Parathyroid adenoma (tissue), 2 donors: ENCODE results near the gene SATB2.

ENCODE experiments used
- H2AFZ ChIP-seq: fragments of 300-600 bp; sonication (generic); one replicate; pipeline ENCODE4 v1.7.0; 2017; ENCODE audit warnings: antibody characterized with exemption, mild to moderate bottlenecking
- H3K27ac ChIP-seq: fragments of 300-600 bp; sonication (generic); one replicate; pipeline ENCODE4 v1.7.0; 2017
- H3K27me3 ChIP-seq: fragments of 300-600 bp; sonication (generic); one replicate; pipeline ENCODE4 v1.7.0; 2017; ENCODE audit warnings: low read length; ENCODE audit not compliant: control insufficient read depth, insufficient read depth
- H3K36me3 ChIP-seq: fragments of 300-600 bp; sonication (generic); one replicate; pipeline ENCODE4 v1.7.0; 2017; ENCODE audit warnings: low read length; ENCODE audit not compliant: control insufficient read depth, insufficient read depth
- H3K4me1 ChIP-seq: fragments of 300-600 bp; sonication (generic); one replicate; pipeline ENCODE4 v1.7.0; 2017; ENCODE audit warnings: control low read depth
- H3K4me2 ChIP-seq: fragments of 300-600 bp; sonication (generic); one replicate; pipeline ENCODE4 v1.7.0; 2017; ENCODE audit warnings: low read length
- H3K4me3 ChIP-seq: fragments of 300-600 bp; sonication (generic); one replicate; pipeline ENCODE4 v1.7.0; 2017; ENCODE audit warnings: low read depth, low read length
- H3K79me2 ChIP-seq: fragments of 300-600 bp; sonication (generic); one replicate; pipeline ENCODE4 v1.7.0; 2017; ENCODE audit warnings: control low read depth
- H3K9ac ChIP-seq: fragments of 300-600 bp; sonication (generic); one replicate; pipeline ENCODE4 v1.7.0; 2017; ENCODE audit warnings: mild to moderate bottlenecking
- H3K9me3 ChIP-seq: fragments of 300-600 bp; sonication (generic); one replicate; pipeline ENCODE4 v1.7.0; 2017; ENCODE audit warnings: low read length; ENCODE audit not compliant: control insufficient read depth
- TF ChIP-seq, protein P1 (sequence below): fragments of 300-600 bp; sonication (generic); IDR thresholded peaks from one replicate; pipeline ENCODE4 v1.7.0; 2017; ENCODE audit warnings: antibody characterized with exemption, mild to moderate bottlenecking
- donor health status: primary hyperparathyroidism.

The SATB2 gene

GRCh38 chr2:199452991-199453379 is 4.8 kb downstream of the SATB2 start:
- H3K27ac ChIP-seq: no peak overlapping the region
- peaks cover 7% of the 10 kb centered on the region for H3K27me3 ChIP-seq
- no peak overlapping the region for H2AFZ ChIP-seq
- H3K9me3 ChIP-seq: no peaks in the 10 kb centered on the region
- no peaks in the 10 kb centered on the region for H3K36me3 ChIP-seq
- no peaks in the 10 kb centered on the region for H3K79me2 ChIP-seq
- H3K4me2 ChIP-seq: no peak overlapping the region
- H3K9ac ChIP-seq: no peak overlapping the region
- no peak overlapping the region for H3K4me3 ChIP-seq
- H3K4me1 ChIP-seq: no peaks in the 10 kb centered on the region
- TF ChIP-seq, protein P1, sequence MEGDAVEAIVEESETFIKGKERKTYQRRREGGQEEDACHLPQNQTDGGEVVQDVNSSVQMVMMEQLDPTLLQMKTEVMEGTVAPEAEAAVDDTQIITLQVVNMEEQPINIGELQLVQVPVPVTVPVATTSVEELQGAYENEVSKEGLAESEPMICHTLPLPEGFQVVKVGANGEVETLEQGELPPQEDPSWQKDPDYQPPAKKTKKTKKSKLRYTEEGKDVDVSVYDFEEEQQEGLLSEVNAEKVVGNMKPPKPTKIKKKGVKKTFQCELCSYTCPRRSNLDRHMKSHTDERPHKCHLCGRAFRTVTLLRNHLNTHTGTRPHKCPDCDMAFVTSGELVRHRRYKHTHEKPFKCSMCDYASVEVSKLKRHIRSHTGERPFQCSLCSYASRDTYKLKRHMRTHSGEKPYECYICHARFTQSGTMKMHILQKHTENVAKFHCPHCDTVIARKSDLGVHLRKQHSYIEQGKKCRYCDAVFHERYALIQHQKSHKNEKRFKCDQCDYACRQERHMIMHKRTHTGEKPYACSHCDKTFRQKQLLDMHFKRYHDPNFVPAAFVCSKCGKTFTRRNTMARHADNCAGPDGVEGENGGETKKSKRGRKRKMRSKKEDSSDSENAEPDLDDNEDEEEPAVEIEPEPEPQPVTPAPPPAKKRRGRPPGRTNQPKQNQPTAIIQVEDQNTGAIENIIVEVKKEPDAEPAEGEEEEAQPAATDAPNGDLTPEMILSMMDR: no peak

DNA sequence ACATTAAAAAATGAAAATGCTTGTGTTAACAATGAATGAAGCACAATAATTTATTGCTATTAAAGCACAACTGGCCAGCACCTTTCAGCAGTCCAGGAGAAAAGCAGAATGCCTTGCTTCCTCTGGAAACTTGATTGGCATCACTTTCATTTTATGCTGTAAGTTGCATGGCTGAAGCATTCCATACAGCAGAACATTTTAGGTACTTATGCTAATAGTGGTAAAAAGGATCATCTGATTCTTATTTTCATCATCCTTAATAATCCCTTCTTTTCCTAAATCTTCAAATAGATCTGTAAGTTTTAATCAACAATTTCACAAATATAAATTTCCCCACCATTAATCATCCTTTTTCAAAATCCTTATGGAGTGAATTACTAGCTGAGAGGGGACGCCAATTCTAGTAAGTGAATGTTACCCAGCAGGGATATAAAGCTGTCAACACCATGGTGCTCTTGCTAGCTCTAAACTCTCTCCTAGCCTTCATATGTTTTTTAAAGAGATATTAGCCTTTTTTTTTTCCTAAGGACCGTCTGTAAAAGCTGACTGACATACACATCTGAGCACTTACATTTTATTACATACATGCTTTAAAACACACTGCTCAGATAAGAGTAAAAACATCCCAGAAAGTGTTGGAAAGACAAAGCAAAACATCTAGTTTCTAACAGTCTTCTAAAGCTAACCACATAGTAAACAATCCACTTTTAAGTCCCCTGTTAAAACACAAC is 5.3 kb downstream of the SATB2 start:
- no peak overlapping the region for H3K27ac ChIP-seq
- H3K4me3 ChIP-seq: no peak overlapping the region
- peaks cover 7% of the 10 kb centered on the region for H3K27me3 ChIP-seq
- TF ChIP-seq, protein P1: no peak
- H3K36me3 ChIP-seq: no peaks in the 10 kb centered on the region
- H3K4me1 ChIP-seq: no peaks in the 10 kb centered on the region
- H3K79me2 ChIP-seq: no peaks in the 10 kb centered on the region
- H2AFZ ChIP-seq: no peak overlapping the region
- no peaks in the 10 kb centered on the region for H3K9me3 ChIP-seq
- H3K9ac ChIP-seq: no peak overlapping the region
- H3K4me2 ChIP-seq: no peak overlapping the region

- Histone ChIP-seq H3K9ac (no peak overlapping the region), H3K27ac (no peak overlapping the region), H3K4me2 (no peak overlapping the region), H3K4me1 (no peaks in the 10 kb centered on the region), H3K4me3 (no peak overlapping the region), H3K27me3 (peaks cover 4% of the 10 kb centered on the region), H2AFZ (no peak overlapping the region), H3K36me3 (no peaks in the 10 kb centered on the region), H3K79me2 (no peaks in the 10 kb centered on the region), H3K9me3 (no peaks in the 10 kb centered on the region)
- TF ChIP-seq, protein P1: no peak
Measured at GRCh38 chr2:199449956-199450355, 7.8 kb downstream of the SATB2 start.

GRCh38 chr2:199449455-199449854 is 8.3 kb downstream of the SATB2 start:
- H3K9me3 ChIP-seq: no peaks in the 10 kb centered on the region
- no peak overlapping the region for H2AFZ ChIP-seq
- no peaks in the 10 kb centered on the region for H3K4me1 ChIP-seq
- H3K79me2 ChIP-seq: no peaks in the 10 kb centered on the region
- H3K4me3 ChIP-seq: no peak overlapping the region
- no peak overlapping the region for H3K4me2 ChIP-seq
- H3K27ac ChIP-seq: no peak overlapping the region
- no peak overlapping the region for H3K9ac ChIP-seq
- TF ChIP-seq, protein P1: no peak
- peaks cover 4% of the 10 kb centered on the region for H3K27me3 ChIP-seq
- H3K36me3 ChIP-seq: no peaks in the 10 kb centered on the region

DNA sequence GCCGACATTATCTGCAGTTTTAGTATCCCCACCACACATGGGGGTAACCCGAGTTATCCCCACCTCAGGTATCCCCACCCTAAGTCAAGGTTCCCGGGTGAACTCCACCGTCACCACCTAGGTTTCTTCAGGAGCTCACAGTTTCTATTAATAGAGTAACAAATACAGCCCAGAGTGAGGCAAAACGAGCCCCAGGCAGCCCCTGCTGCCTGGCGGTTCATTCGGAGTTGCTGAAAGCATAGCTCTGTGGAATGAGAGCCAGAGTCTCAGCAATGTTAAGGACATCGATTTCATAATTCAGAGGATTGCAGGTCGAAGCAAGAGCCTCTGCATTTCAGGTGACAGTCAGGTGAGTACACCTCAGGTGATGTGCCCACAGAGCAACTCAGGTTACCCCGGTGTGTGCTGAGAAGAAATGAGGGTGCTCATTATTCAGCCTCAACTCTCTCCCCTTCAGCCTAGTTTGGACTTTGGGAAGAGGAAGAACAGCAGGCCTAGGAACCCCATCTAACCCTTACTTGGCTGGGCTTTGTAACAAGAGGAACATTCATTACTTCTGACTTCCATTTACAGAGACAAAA is 10.7 kb downstream of the SATB2 start:
- H3K27ac ChIP-seq: no peak overlapping the region
- H3K79me2 ChIP-seq: no peaks in the 10 kb centered on the region
- H3K4me2 ChIP-seq: no peak overlapping the region
- no peaks in the 10 kb centered on the region for H3K36me3 ChIP-seq
- H3K9ac ChIP-seq: no peak overlapping the region
- no peak overlapping the region for H3K4me3 ChIP-seq
- no peak overlapping the region for H2AFZ ChIP-seq
- TF ChIP-seq, protein P1: no peak
- no peaks in the 10 kb centered on the region for H3K27me3 ChIP-seq
- H3K9me3 ChIP-seq: no peaks in the 10 kb centered on the region
- H3K4me1 ChIP-seq: no peaks in the 10 kb centered on the region
